Measurements from ENCODE around the gene OAT.

- TF ChIP-seq CTCF (IDR thresholded peaks at IDR 0.05) (no peak), POLR2AphosphoS5 (IDR thresholded peaks at IDR 0.05) (no peak)
Measured at GRCh38 chr10:124347956-124348355, 70.8 kb downstream of the OAT start.
